SK-N-DZ (cell line): ENCODE data around the gene AHNAK2.
"Not testable (repeated sequence)": the region's sequence is repeated elsewhere in the genome, so short reads cannot be mapped to it uniquely, and the experiment has no call there.

Source experiments
- DNase-seq: peaks from one replicate; pipeline ENCODE4 v3.0.0-alpha.2; 2015; ENCODE audit warnings: low spot score

Gene AHNAK2

GRCh38 chr14:104927432-104927816 is 50.8 kb downstream of the AHNAK2 start:
- no peak for DNase-seq

GRCh38 chr14:104926619-104927431 is 51.3 kb downstream of the AHNAK2 start:
- DNase-seq, result no peak

- no peak for DNase-seq
These were observed 52.1 kb downstream of the AHNAK2 start for GRCh38 chr14:104925855-104926609.

- no peak for DNase-seq
These were observed 52.8 kb downstream of the AHNAK2 start for GRCh38 chr14:104925214-104925854.

GRCh38 chr14:104924421-104925213 is 53.6 kb downstream of the AHNAK2 start, which contains the start of gene PLD4:
TSS of gene PLD4 (plus strand) at chr14:104924879. CDS start at chr14:104927141, 2,262 bp downstream.
- no peak for DNase-seq

GRCh38 chr14:104923640-104924420 is 54.3 kb downstream of the AHNAK2 start:
- DNase-seq, result no peak

- DNase-seq, result no peak
These were observed 58.2 kb downstream of the AHNAK2 start for GRCh38 chr14:104919993-104920315.

- not testable (repeated sequence) for DNase-seq
These were observed 58.8 kb downstream of the AHNAK2 start for GRCh38 chr14:104919152-104919992.

GRCh38 chr14:104917993-104918392 is 60.2 kb downstream of the AHNAK2 start:
- no peak for DNase-seq

GRCh38 chr14:104917116-104917515 is 61.1 kb downstream of the AHNAK2 start:
- DNase-seq, result no peak

GRCh38 chr14:104913435-104913834 is 64.7 kb downstream of the AHNAK2 start:
- DNase-seq, result no peak

- no peak for DNase-seq
These were observed 66.1 kb downstream of the AHNAK2 start for GRCh38 chr14:104912053-104912452.

- DNase-seq, result no peak
These were observed 69.9 kb downstream of the AHNAK2 start for GRCh38 chr14:104908303-104908702.

- not testable (repeated sequence) for DNase-seq
These were observed 72.6 kb downstream of the AHNAK2 start for GRCh38 chr14:104905579-104905933.

- not testable (repeated sequence) for DNase-seq
These were observed 73.3 kb downstream of the AHNAK2 start for GRCh38 chr14:104904650-104905578.

GRCh38 chr14:104903990-104904389 is 74.2 kb downstream of the AHNAK2 start:
- no peak for DNase-seq

- no peak for DNase-seq
These were observed 77.3 kb downstream of the AHNAK2 start for GRCh38 chr14:104900639-104901512.

- no peak for DNase-seq
These were observed 78.4 kb downstream of the AHNAK2 start for GRCh38 chr14:104899781-104900180.
